GM18508 (cell line): Measurements from ENCODE around the gene ASXL1.
"Not testable (repeated sequence)": the region's sequence is repeated elsewhere in the genome, so short reads cannot be mapped to it uniquely, and the experiment has no call there.

Experiments used
- ATAC-seq: cut with Tn5 transposase; IDR thresholded peaks from one replicate; pipeline ENCODE4 v1.9.1; 2021; ENCODE audit warnings: moderate number of reproducible peaks; ENCODE audit not compliant: insufficient read depth, unreplicated experiment

ASXL1 gene

DNA sequence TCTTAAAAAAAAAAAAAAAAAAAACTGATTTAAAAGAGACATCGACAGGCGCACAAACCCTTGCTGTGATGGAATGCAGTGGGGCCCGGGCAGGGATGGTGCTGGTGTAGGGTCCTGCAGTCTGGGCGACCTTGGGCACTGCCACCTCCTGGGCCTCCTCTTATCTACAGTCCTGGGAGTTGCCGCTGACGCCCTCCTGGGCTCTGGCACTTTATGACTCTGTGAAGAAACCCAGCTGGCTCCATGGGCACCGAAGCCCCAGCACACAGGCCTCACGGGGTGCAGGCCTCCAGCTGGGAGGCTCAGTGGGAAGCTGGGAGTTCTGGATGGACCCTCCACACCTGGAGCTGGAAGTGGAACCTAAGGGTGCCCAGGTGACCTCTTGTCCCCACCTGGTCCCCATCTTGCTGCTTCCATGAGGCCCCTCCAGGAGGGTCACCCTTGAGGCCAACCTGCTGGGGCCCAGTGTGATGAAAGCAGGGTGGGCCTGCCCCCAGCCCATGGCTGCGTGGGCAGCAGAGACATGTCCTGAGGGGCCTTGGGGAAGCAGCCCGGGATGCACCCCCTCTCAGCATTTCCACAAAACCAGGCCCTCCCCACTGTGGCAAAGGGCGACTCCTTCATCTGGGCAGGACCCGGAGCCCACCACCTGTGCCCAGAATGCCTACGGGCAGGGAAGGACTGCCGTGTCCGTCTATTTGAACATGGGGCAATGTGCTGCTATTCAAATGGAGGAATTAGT, 104.9 kb downstream of the ASXL1 start:
- ATAC-seq, result no peak

DNA sequence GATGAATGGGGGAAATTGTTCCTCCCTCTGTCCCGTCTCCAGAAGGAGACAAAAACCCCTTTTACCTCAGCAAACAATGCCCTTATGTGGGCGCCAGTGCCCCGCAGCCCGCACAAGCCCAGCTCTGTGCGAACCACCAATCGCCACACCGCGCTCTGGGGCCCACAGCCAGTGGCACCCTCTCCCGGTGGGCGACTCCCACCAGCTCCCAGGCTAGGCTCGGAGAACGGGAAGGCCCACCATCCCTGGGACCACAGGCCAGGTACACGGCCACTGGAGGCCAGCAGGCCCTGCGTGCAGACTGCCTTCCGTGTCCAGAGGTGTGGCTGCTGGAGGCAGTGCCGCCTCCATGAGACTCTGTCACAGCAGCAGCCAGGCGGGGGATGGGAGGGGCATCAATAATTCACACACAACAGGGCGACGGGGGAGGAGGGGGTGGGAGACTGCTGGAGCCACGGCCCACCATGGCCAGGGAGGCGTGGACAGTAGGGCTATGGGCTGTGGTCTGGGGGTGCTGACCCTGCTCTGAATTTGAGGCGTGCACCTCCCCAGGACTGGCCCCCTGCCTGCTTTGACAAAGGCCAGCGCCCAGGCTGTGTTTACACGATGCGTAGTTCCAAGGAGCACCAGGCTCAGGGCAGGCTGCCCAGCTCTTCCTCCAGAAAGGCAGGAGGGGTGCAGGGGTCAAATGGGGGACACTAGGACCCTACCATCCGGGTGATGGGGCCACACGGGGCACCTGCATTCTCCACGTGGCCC, 105.7 kb downstream of the ASXL1 start:
- no peak for ATAC-seq

DNA sequence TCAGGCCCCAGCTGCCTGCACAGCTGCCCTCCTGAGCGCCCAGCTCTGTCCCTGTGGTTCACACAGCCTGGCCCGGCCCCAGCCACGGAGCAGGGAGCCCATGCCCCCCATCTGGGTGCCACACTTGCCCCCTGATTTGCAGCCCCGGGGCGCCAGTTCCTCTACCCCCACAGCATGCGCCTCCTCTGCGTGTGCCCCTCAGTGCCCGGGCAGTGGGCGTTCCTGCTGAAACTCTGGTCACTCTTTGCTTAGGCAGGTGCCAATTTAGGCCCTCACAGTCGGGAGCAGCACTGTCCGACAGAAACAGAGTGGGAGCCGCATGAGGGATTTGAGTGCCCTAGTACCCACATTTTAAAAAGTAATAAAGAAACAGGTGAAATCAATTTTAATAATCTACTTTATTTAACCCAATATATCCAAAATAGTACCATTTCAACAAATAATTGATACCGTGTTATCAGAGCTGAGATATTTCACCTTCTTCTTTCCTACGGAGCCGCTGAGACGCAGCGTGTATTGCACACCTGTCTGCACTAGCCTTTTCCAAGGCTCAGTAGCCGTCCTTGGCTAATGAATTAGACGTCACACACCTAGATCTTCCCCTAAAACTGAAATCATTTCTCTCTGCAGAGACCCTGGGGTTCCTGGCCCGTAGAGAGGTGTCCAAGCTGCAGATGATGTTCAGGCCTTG, 106.4 kb downstream of the ASXL1 start:
- ATAC-seq, result no peak

DNA sequence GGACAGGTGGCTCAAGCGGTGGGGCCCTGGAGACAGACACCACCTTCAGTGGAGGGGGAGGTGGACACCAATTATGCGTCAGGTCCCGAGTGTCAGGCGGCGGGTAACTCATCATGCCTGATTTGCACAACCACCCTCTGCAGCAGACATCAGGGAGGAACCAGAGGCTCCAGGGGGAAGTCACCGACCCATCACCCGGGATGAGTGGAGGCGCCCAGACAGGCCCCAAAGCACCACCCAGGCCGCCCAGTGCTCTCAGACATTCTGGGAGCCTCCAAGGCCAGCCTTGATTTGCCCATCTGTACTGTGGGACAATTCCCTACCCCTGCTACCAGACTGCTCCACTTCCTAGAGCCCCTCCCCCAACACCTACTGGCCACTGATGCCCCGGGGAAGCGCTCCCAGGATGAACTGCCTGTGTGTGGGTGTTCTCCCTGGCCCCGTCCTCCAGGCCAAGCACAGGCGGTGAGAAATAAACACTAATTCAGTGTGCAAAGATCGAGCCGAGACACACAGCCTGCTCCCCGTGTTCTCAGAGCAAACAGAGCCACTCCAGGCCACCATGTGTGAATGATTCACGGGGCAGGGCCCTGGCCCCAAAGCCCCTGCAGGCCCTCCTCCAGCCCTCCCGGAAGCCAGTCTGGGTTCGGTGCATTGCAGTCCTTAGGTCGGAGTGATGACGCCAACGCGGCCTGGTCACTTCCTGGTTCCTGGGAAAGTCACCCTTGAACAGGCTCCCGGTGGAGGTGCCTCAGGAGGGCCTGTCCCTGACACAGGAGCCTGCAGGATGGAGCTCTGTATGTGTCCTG, 107.2 kb downstream of the ASXL1 start:
- no peak for ATAC-seq

- not testable (repeated sequence) for ATAC-seq
These were observed 108.0 kb downstream of the ASXL1 start for GRCh38 chr20:32465901-32466675.

- ATAC-seq, result no peak
These were observed 108.8 kb downstream of the ASXL1 start for GRCh38 chr20:32466739-32467505.

DNA sequence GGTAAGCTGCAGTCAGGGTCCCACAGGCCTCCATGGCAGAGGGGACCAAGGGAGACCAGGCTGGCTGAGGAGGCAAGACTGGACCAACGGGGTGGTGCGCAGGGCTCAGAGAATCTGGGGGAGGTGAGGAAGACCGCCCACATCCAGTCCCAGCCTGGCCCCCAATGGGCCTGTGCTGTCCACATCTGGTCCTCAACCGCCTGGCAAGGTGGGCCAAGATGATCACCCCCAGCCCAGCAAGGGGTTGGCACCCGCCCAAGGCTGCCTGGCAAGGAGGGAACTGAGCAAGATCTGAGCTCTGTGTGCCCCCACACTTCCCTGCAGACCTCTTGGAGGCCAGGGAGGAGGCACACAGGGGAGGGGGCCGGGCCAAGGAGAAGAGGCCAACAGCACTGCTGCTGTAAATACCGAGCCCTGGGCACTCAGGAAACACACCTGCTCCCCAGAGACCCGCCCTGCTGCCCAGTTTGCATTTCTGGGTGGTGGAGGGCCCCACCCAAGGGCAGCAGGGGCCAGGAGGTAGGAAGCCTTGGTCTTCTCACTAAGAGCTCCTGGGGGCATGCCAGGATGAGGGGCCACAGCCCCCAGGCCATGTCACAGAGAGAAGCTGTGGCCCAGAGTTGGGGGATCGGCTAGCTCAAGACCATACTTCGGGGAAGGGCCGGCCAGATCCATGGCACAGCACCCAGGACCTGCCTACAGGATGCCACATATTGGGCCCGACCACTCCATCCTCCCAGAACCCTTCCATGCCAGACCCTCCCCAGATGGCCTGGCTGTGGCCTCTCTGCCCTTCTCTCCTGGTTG, 109.6 kb downstream of the ASXL1 start:
- no peak for ATAC-seq

- ATAC-seq, result no peak
These were observed 110.1 kb downstream of the ASXL1 start for GRCh38 chr20:32468313-32468640.

DNA sequence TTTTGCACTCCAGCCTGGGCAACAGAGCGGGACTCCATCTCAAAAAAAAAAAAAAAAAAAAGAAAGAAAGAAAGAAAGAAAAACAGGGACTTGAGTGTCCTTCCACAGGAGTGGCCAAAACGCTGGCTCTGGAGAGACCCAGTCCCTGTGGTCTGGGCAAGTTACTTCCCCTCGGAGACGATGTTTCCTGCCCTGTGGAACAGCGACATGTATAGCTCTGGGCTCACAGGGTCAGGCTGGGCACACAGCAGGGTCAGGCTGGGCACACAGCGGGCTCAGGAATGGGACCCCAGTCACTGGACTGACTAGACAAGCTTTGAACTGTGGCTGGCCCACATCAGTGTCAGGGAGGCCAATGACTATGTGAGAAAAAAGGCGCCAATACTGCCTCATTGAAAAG, 110.7 kb downstream of the ASXL1 start:
- no peak for ATAC-seq

DNA sequence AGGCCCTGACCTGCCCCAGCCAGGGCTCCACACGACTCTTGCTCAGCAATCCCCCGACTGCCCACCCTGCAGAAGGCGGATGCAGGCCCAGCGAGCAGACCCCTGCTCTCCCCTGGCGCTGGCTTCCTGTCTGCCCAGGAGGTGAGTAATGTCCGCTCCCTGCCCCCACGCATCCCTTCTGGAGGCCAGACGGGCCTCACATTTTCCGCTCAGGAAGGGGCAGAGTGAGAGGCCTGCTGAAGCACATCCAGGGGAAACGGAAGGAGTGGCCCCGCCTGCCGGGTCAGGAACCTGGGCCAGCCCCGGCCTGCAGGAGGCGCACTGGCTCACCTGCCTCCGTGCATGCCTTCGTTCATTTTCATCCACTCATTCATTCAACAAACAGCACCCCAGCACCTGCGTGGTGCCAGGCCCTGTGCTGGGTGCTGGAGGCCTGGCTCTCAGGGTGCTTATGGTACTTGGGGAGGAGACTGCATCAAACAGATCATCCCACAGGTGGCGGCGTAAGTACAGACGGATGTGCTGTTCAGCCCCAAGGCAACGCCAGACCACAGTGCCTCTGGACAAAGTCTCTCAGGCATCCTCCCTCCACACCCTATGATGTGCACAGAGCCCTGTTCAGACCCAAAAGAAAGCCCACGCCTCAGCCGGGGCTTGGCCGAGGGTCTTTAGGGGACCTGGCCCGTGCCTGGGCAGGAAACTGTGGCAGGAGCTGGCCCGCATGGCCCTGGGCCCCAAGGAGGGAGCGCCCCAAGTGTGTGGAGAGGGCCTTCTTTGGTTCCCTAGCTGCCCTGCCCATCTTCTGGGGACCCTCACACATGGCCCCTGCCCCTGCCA, 112.1 kb downstream of the ASXL1 start:
- no peak for ATAC-seq

- ATAC-seq, result no peak
These were observed 112.8 kb downstream of the ASXL1 start for GRCh38 chr20:32470940-32471339.

- no peak for ATAC-seq
These were observed 114.6 kb downstream of the ASXL1 start for GRCh38 chr20:32472581-32473207.

GRCh38 chr20:32473231-32474008, 115.3 kb downstream of the ASXL1 start:
- no peak for ATAC-seq

DNA sequence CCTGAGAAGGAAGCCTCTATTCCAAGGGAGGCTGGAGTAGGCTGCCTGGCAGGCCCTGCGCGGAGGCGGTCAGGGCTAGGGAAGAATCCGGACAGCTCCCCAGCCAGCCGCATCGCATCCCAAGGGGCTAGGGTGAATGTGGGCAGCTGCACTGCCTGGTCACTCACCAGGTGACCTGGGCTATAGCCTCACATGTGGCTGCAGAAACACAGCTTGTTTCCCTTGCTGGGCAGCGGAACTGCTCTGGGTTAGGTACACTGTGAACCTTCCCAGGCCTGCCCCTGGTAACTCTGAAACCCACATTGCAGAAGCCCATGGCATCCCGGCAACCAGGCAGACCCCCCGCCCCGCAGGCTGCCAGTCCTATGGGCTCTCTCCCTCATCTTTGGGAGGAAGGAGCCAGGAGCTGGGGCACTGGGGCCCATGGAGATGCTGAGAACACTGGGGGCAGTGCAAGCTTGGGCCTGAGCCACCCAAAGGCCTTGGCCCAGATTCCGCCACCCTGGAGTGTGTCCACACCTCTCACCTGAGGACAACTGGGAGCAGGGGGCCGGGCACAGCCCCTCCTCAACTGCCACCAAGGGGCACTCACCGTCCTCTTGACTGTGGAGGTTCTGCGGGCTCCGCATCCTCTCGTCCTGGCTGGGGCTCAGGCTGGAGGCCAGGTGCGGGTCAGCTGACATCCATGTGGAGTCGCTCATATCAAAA, 116.0 kb downstream of the ASXL1 start:
- ATAC-seq, result no peak

DNA sequence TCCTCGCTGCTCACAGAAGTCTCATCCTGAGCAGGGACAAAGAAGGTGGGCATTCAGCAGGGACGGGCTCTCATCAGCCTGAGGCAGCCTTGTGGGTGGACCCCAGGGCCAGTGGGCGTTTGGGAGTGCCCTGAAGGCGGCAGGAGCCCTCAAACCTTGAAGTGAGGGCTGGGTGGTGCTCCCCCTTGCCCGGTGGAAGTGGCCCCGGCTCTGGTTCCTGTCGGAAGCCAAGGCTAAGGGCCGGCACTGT, 116.5 kb downstream of the ASXL1 start:
- ATAC-seq, result no peak
